ENCODE measurements around the gene TCEA2. TPM values are rescaled to one million over a fixed set of nuclear protein-coding genes. Genes with fewer than 3 reads are reported as not detected.

TCEA2 gene
- total RNA-seq, 4 donors from 2014 or later: 22.8 to 59.0 (median 43.6) TPM

GRCh38 chr20:64032706-64033624, 30.0 kb upstream of the TCEA2 start:
- peaks cover 5 to 9% (median 7%) of the 10 kb centered on the region in 4 donors for H3K4me1 ChIP-seq
- 91% methylated on average over 27 of the region's 31 CpGs for WGBS
- H3K27ac ChIP-seq (replicated peaks in 1 of 4): no peak overlapping the region
- H3K27me3 ChIP-seq: peaks cover 3 to 29% (median 20%) of the 10 kb centered on the region in 4 donors
- no peak overlapping the region for H3K4me3 ChIP-seq
- intact Hi-C loops (cut with DNase I): no loop called here
- H3K9me3 ChIP-seq: no peaks in the 10 kb centered on the region
- no peak for TF ChIP-seq EP300 (IDR thresholded peaks at IDR 0.05)
- no peak for TF ChIP-seq CTCF (IDR thresholded peaks at IDR 0.05)
- TF ChIP-seq POLR2A (IDR thresholded peaks at IDR 0.05; ENCODE audit: low read depth): no peak
- TF ChIP-seq POLR2AphosphoS5 (IDR thresholded peaks at IDR 0.05): no peak
- no peak for DNase-seq (ENCODE audit: extremely low spot score)
- H3K36me3 ChIP-seq: peaks cover 48 to 79% (median 74%) of the 10 kb centered on the region in 4 donors

GRCh38 chr20:64033981-64034493, 29.0 kb upstream of the TCEA2 start:
- 56% methylated on average over 1 of the region's 11 CpGs for WGBS
- no peak overlapping the region for H3K4me3 ChIP-seq
- H3K4me1 ChIP-seq: peaks cover 13 to 20% (median 17%) of the 10 kb centered on the region in 4 donors
- peaks cover 37 to 68% (median 63%) of the 10 kb centered on the region in 4 donors for H3K36me3 ChIP-seq
- TF ChIP-seq POLR2AphosphoS5 (IDR thresholded peaks at IDR 0.05) (no peak), EP300 (IDR thresholded peaks at IDR 0.05) (no peak), POLR2A (IDR thresholded peaks at IDR 0.05; ENCODE audit: low read depth) (no peak), CTCF (IDR thresholded peaks at IDR 0.05) (no peak)
- H3K27me3 ChIP-seq: peaks cover 3 to 40% (median 26%) of the 10 kb centered on the region in 4 donors
- intact Hi-C loops (cut with DNase I): no loop called here
- DNase-seq (ENCODE audit: extremely low spot score): no peak
- no peak overlapping the region for H3K27ac ChIP-seq (replicated peaks in 1 of 4)
- H3K9me3 ChIP-seq: no peaks in the 10 kb centered on the region

- Histone ChIP-seq H3K36me3 (peaks cover 25 to 56% (median 50%) of the 10 kb centered on the region in 4 donors), H3K27ac (replicated peaks in 1 of 4) (no peak overlapping the region), H3K4me3 (no peak overlapping the region), H3K4me1 (peaks cover 25 to 32% (median 30%) of the 10 kb centered on the region in 4 donors), H3K27me3 (peaks cover 3 to 53% (median 38%) of the 10 kb centered on the region in 4 donors), H3K9me3 (no peaks in the 10 kb centered on the region)
- intact Hi-C loops (cut with DNase I): no loop called here
- TF ChIP-seq POLR2A (IDR thresholded peaks at IDR 0.05; ENCODE audit: low read depth): no peak
- no peak for DNase-seq (ENCODE audit: extremely low spot score)
- 84% methylated on average over 12 of the region's 17 CpGs for WGBS
Observed at GRCh38 chr20:64035066-64035932, 27.7 kb upstream of the TCEA2 start.

GRCh38 chr20:64035933-64036345, 27.1 kb upstream of the TCEA2 start, which contains the start of gene C20orf204:
Gene C20orf204 (plus strand): TSS chr20:64036182. CDS start chr20:64036324, 142 bp downstream.
- 40% methylated on average over 1 of the region's 10 CpGs for WGBS
- no peak for DNase-seq (ENCODE audit: extremely low spot score)
- Histone ChIP-seq H3K4me3 (no peak within 1 kb of the TSS), H3K27me3 (peaks cover 3 to 59% (median 45%) of the 10 kb centered on the region in 4 donors), H3K9me3 (no peaks in the 10 kb centered on the region), H3K27ac (replicated peaks in 1 of 4) (no peak within 1 kb of the TSS), H3K36me3 (peaks cover 18 to 49% (median 44%) of the 10 kb centered on the region in 4 donors), H3K4me1 (peaks cover 25 to 39% (median 36%) of the 10 kb centered on the region in 4 donors)
- TF ChIP-seq POLR2AphosphoS5 (IDR thresholded peaks at IDR 0.05) (no peak), CTCF (IDR thresholded peaks at IDR 0.05) (no peak), POLR2A (IDR thresholded peaks at IDR 0.05; ENCODE audit: low read depth) (no peak), EP300 (IDR thresholded peaks at IDR 0.05) (no peak)
- intact Hi-C loops (cut with DNase I): no loop called here

Measured in esophagus muscularis mucosa (tissue), 4 donors.